SK-N-SH (cell line): ENCODE measurements around the gene HEG1. TPM values are rescaled to one million over a fixed set of nuclear protein-coding genes. Genes with fewer than 3 reads are reported as not detected.

ENCODE experiments used
- CTCF ChIA-PET: fragments of 300-600, 350-600 bp; formaldehyde crosslinking; extraction: SDS; loops from one replicate; lab custom pipeline; 2021; lab: Yijun Ruan, JAX
- POLR2A ChIA-PET: fragments of 350-600 bp; sonication (Branson Sonifier 250); formaldehyde crosslinking; extraction: SDS; loops from one replicate; lab custom pipeline; 2020; ENCODE audit warnings: antibody characterized with exemption, inconsistent platforms; lab: Yijun Ruan, JAX
- DNase-seq: peaks from one replicate; pipeline ENCODE4 v3.0.0; 2012
- H2AFZ ChIP-seq: fragments of 200-600 bp; sonication (generic); 2 replicates; pipeline ENCODE4 v1.8.1; 2016; ENCODE audit warnings: antibody characterized with exemption, mild to moderate bottlenecking, low read depth
- H3F3A ChIP-seq: fragments of 200-600 bp; sonication (generic); replicated peaks from 2 replicates; pipeline ENCODE3; 2016; ENCODE audit warnings: antibody characterized with exemption, mild to moderate bottlenecking; ENCODE audit not compliant: insufficient read depth
- H3K27ac ChIP-seq, 2 experiments: fragments of 200-500 bp in 1 of 2; fragments of 200-600 bp in 1 of 2; sonication (Bioruptor generic) in 1 of 2; sonication (generic), shearing (Covaris generic) in 1 of 2; 2 replicates each; pipeline versions ENCODE4 v1.5.1 to v1.6.1; 2014 to 2016; ENCODE audit warnings: low read depth in 2 of 2, inconsistent platforms in 1 of 2, low read length in 1 of 2, mild to moderate bottlenecking in 1 of 2, mixed read lengths in 1 of 2
- H3K27me3 ChIP-seq: fragments of 200-600 bp; sonication (generic), shearing (Covaris generic); 2 replicates; pipeline ENCODE4 v1.6.1; 2016; ENCODE audit warnings: mixed run types; ENCODE audit not compliant: insufficient read depth
- H3K36me3 ChIP-seq, 2 experiments: fragments of 200-500 bp in 1 of 2; fragments of 200-600 bp in 1 of 2; sonication (Bioruptor generic) in 1 of 2; sonication (generic) in 1 of 2; replicated peaks in 1 of 2; 2 replicates each; pipeline versions ENCODE3 to v1.5.1; 2014 to 2016; ENCODE audit warnings: low read length in 1 of 2, mild to moderate bottlenecking in 1 of 2; ENCODE audit not compliant: insufficient read depth in 2 of 2, control insufficient read depth in 1 of 2
- H3K4me1 ChIP-seq, 2 experiments: fragments of 200-500 bp in 1 of 2; fragments of 200-600 bp in 1 of 2; sonication (Bioruptor generic) in 1 of 2; sonication (generic), shearing (Covaris generic) in 1 of 2; 2 replicates each; pipeline versions ENCODE4 v1.5.1 to v1.6.1; 2014 to 2016; ENCODE audit warnings: low read depth in 1 of 2, low read length in 1 of 2, mixed run types in 1 of 2; ENCODE audit not compliant: insufficient read depth in 2 of 2, control insufficient read depth in 1 of 2
- H3K4me2 ChIP-seq: fragments of 200-600 bp; sonication (generic), shearing (Covaris generic); 2 replicates; pipeline ENCODE4 v1.6.1; 2017; ENCODE audit warnings: mixed run types
- H3K4me3 ChIP-seq, 2 experiments: fragments of 200-500 bp in 1 of 2; fragments of 200-600 bp in 1 of 2; sonication (Bioruptor generic) in 1 of 2; sonication (generic), shearing (Covaris generic) in 1 of 2; 2 replicates each; pipeline versions ENCODE4 v1.5.1 to v1.8.1; 2014 to 2016; ENCODE audit warnings: low read depth in 2 of 2, inconsistent platforms in 1 of 2, low read length in 1 of 2, mild to moderate bottlenecking in 1 of 2, mixed read lengths in 1 of 2, moderate library complexity in 1 of 2
- H3K79me2 ChIP-seq: fragments of 200-600 bp; sonication (generic); 2 replicates; pipeline ENCODE4 v1.8.1; 2017; ENCODE audit warnings: mild to moderate bottlenecking; ENCODE audit not compliant: insufficient read depth
- H3K9ac ChIP-seq: fragments of 200-600 bp; sonication (generic); 2 replicates; pipeline ENCODE4 v1.6.1; 2017; ENCODE audit warnings: mixed run types
- H3K9me2 ChIP-seq: fragments of 200-600 bp; sonication (generic); 2 replicates; pipeline ENCODE4 v1.6.1; 2017; ENCODE audit warnings: mixed run types
- H3K9me3 ChIP-seq: fragments of 200-600 bp; sonication (generic); 2 replicates; pipeline ENCODE4 v1.6.1; 2017; ENCODE audit warnings: mixed run types, mild to moderate bottlenecking, moderate library complexity
- H4K20me1 ChIP-seq: fragments of 200-600 bp; sonication (generic); 2 replicates; pipeline ENCODE4 v1.6.1; 2017; ENCODE audit warnings: mild to moderate bottlenecking, mixed run types; ENCODE audit not compliant: insufficient read depth
- CHD2 ChIP-seq: fragments of 150-350 bp; IDR thresholded peaks from 2 replicates; pipeline ENCODE4 v1.6.1; 2018; ENCODE audit warnings: low read length; ENCODE audit not compliant: partially characterized antibody
- ELF1 ChIP-seq: IDR thresholded peaks from 2 replicates; pipeline ENCODE4 v1.4.0; 2012
- EP300 ChIP-seq, 2 experiments: IDR thresholded peaks; 2 replicates each; pipeline versions ENCODE4 v1.4.0 to v1.6.1; 2012; ENCODE audit warnings: borderline replicate concordance in 1 of 2, low read depth in 1 of 2, low read length in 1 of 2
- EZH2phosphoT487 ChIP-seq: fragments of 200-600 bp; sonication (generic); IDR thresholded peaks from 2 replicates; pipeline ENCODE4 v1.6.1; 2017; ENCODE audit warnings: low read depth, mixed run types, mild to moderate bottlenecking, antibody characterized with exemption, moderate library complexity, borderline replicate concordance
- FOSL2 ChIP-seq: IDR thresholded peaks from 2 replicates; pipeline ENCODE4 v1.4.0; 2012; ENCODE audit warnings: low read depth, mild to moderate bottlenecking, moderate library complexity, borderline replicate concordance
- FOXM1 ChIP-seq: IDR thresholded peaks from 2 replicates; pipeline ENCODE4 v1.4.0; 2012; ENCODE audit warnings: low read depth, mild to moderate bottlenecking
- GABPA ChIP-seq: IDR thresholded peaks from 2 replicates; pipeline ENCODE4 v1.4.0; 2012; ENCODE audit warnings: low read depth, mild to moderate bottlenecking
- GATA2 ChIP-seq: sonication (generic); formaldehyde crosslinking; IDR thresholded peaks from 2 replicates; pipeline ENCODE4 v1.5.0; 2020; ENCODE audit warnings: mild to moderate bottlenecking, missing genetic modification reagents
- MEF2A ChIP-seq: IDR thresholded peaks from 2 replicates; pipeline ENCODE4 v1.4.0; 2012; ENCODE audit warnings: low read depth, borderline replicate concordance
- MXI1 ChIP-seq: IDR thresholded peaks from 2 replicates; pipeline ENCODE4 v1.6.1; 2012; ENCODE audit warnings: mild to moderate bottlenecking, low read depth, low read length, improper control_type of control experiment
- RAD21 ChIP-seq: IDR thresholded peaks from 2 replicates; pipeline ENCODE4 v1.6.1; 2012; ENCODE audit warnings: mild to moderate bottlenecking, low read length
- TCF12 ChIP-seq: IDR thresholded peaks from 2 replicates; pipeline ENCODE4 v1.4.0; 2012
- ZBTB33 ChIP-seq: IDR thresholded peaks from 2 replicates; pipeline ENCODE4 v1.4.0; 2012; ENCODE audit warnings: low read depth, borderline replicate concordance
- WGBS: methylation state at CpG from one replicate; pipeline ENCODE4 v1.1.6; 2017; ENCODE audit warnings: low lambda C conversion rate; 5-methylcytosine and 5-hydroxymethylcytosine counted together
- polyA plus RNA-seq, 3 experiments: library from polyadenylated mRNA; depleted of rRNA; stranded (reverse); fragments of >200 nt; gene quantifications; 2 replicates each; pipeline ENCODE4 v1.2.3, GENCODE V29; 2012
- TF ChIP-seq, protein P1 (sequence below): IDR thresholded peaks from 2 replicates; pipeline ENCODE4 v1.4.0; 2012; ENCODE audit warnings: low read depth, borderline replicate concordance
- TF ChIP-seq, protein P2 (sequence below): IDR thresholded peaks from 2 replicates; pipeline ENCODE4 v1.4.0; 2012; ENCODE audit warnings: low read depth
- TF ChIP-seq, protein P3 (sequence below): IDR thresholded peaks from 2 replicates; pipeline ENCODE4; 2012
- TF ChIP-seq, protein P4 (sequence below): fragments of 150-350 bp; IDR thresholded peaks from 2 replicates; pipeline ENCODE4 v1.6.1; 2017; ENCODE audit warnings: antibody characterized with exemption, low read length, low read depth, borderline replicate concordance

Gene HEG1
- polyA plus RNA-seq, 1 of the 3 experiments (the other 2 are of a cell fraction): 27.7 TPM

DNA sequence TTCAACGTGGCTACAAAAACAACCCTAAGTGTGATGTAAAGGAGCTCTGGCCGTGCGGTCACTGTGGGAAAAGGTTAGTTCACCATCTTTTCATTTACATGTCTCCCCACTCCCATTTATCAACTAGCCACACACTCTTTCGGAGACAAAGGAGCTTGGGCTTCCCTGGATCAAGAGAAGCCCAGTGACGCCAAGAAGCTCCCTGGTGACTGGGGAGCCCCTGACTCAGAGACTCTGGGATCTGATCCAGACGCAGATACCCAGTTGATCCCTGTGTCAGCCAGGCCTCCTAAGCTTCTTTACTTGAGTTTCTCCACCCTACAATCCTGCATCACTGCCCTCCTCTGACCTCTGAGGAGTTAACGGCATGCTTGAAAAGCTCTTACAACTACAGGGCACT, 43.9 kb downstream of the HEG1 start:
- POLR2A ChIA-PET: no interaction called here

More for the DNA sequence above, 43.9 kb downstream of the HEG1 start:
- H3K36me3 ChIP-seq: peaks cover 64 to 68% of the 10 kb centered on the region in 2 experiments
- peak overlapping the region in 1 of 2 experiments; percentile 45; a peak in 2 of 4 replicates for H3K27ac ChIP-seq
- no peak for DNase-seq
- no peak overlapping the region for H3K4me2 ChIP-seq
- TF ChIP-seq FOSL2 (no peak), GATA2 (CRISPR knock-in tag) (no peak), MXI1 (no peak), RAD21 (no peak), TCF12 (no peak), ELF1 (no peak), FOXM1 (no peak), EZH2phosphoT487 (no peak), GABPA (no peak), EP300 (IDR thresholded peaks at IDR 0.05; ENCODE audit: borderline replicate concordance in 1 of 2, low read depth in 1 of 2, low read length in 1 of 2) (no peak), MEF2A (no peak), ZBTB33 (no peak), CHD2 (no peak)
- TF ChIP-seq, protein P1, sequence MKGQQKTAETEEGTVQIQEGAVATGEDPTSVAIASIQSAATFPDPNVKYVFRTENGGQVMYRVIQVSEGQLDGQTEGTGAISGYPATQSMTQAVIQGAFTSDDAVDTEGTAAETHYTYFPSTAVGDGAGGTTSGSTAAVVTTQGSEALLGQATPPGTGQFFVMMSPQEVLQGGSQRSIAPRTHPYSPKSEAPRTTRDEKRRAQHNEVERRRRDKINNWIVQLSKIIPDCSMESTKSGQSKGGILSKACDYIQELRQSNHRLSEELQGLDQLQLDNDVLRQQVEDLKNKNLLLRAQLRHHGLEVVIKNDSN: no peak
- TF ChIP-seq, protein P2, sequence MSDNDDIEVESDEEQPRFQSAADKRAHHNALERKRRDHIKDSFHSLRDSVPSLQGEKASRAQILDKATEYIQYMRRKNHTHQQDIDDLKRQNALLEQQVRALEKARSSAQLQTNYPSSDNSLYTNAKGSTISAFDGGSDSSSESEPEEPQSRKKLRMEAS: no peak
- TF ChIP-seq, protein P3, sequence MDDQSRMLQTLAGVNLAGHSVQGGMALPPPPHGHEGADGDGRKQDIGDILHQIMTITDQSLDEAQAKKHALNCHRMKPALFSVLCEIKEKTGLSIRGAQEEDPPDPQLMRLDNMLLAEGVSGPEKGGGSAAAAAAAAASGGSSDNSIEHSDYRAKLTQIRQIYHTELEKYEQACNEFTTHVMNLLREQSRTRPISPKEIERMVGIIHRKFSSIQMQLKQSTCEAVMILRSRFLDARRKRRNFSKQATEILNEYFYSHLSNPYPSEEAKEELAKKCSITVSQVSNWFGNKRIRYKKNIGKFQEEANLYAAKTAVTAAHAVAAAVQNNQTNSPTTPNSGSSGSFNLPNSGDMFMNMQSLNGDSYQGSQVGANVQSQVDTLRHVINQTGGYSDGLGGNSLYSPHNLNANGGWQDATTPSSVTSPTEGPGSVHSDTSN: no peak
- TF ChIP-seq, protein P4, sequence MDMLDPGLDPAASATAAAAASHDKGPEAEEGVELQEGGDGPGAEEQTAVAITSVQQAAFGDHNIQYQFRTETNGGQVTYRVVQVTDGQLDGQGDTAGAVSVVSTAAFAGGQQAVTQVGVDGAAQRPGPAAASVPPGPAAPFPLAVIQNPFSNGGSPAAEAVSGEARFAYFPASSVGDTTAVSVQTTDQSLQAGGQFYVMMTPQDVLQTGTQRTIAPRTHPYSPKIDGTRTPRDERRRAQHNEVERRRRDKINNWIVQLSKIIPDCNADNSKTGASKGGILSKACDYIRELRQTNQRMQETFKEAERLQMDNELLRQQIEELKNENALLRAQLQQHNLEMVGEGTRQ: no peak
- H3K9ac ChIP-seq: no peak overlapping the region
- no peaks in the 10 kb centered on the region for H4K20me1 ChIP-seq
- 74% methylated on average over 6 of the region's 7 CpGs for WGBS
- no peak overlapping the region for H2AFZ ChIP-seq
- H3K79me2 ChIP-seq: peaks cover 7% of the 10 kb centered on the region; the same call in 1 of the 2 replicates
- no peak overlapping the region for H3K4me3 ChIP-seq
- H3K9me2 ChIP-seq: no peaks in the 10 kb centered on the region
- CTCF ChIA-PET: interaction anchor here (1.0 to 1.6 kb wide), 4 partner anchors 10 to 574 kb away, joined by 3 to 6 read pairs (median 4); no protein-coding TSS in a partner anchor
- H3K9me3 ChIP-seq: no peaks in the 10 kb centered on the region
- H3F3A ChIP-seq: no peaks in the 10 kb centered on the region
- H3K27me3 ChIP-seq: no peaks in the 10 kb centered on the region
- H3K4me1 ChIP-seq: peaks cover 0 to 2% of the 10 kb centered on the region in 2 experiments; a peak in 1 of 4 replicates
